ES-I3 (cell line): ENCODE measurements around the gene TMEM9B.

Source experiments
- H3K36me3 ChIP-seq: 2 replicates; pipeline ENCODE4 v1.6.1; 2013; ENCODE audit warnings: mild to moderate bottlenecking, low read length, control low read depth, moderate library complexity; ENCODE audit not compliant: insufficient read depth
- H3K4me1 ChIP-seq: 2 replicates; pipeline ENCODE4 v1.6.1; 2013; ENCODE audit warnings: mild to moderate bottlenecking, control low read depth, low read length; ENCODE audit not compliant: insufficient read depth
- H3K9ac ChIP-seq: 2 replicates; pipeline ENCODE4 v1.6.1; 2013; ENCODE audit warnings: low read depth, mild to moderate bottlenecking, low read length, moderate library complexity
- H3K9me3 ChIP-seq: 2 replicates; pipeline ENCODE4 v1.6.1; 2013; ENCODE audit warnings: mild to moderate bottlenecking, low read length, moderate library complexity; ENCODE audit not compliant: control insufficient read depth, insufficient read depth

Gene TMEM9B

DNA sequence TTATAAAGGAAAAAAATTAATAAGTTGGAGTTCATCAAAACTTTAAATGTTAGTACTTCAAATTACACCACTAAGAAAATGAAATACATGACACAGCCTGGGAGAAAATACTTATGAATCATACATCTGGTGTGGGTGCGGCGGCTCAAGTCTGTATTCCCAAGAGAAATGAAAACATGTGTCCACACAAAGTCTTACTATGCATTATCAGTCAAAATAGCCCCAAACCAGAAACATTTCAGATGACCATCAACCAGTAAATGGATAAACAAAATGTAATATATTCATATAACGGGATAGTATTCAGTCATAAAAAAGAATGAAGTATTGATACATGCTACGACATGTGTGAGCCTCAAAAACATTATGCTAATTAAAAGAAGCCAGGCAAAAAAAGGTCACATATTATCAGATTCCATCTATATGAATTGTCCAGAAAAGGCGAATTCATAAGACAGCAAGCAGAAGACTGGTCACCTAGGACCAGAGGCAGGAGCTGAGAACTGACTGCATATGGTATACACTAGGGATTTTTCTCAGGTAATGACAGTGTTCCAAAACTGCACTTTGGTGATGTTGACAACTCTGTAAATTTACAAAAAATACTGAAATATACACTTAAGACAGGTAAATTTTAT lies 58.6 kb downstream of the TMEM9B start:
- no peak overlapping the region for H3K9ac ChIP-seq
- no peaks in the 10 kb centered on the region for H3K4me1 ChIP-seq
- H3K9me3 ChIP-seq, result no peaks in the 10 kb centered on the region
- no peaks in the 10 kb centered on the region for H3K36me3 ChIP-seq

GRCh38 chr11:8899119-8899753 lies 65.0 kb downstream of the TMEM9B start:
- Histone ChIP-seq H3K9ac (no peak overlapping the region), H3K4me1 (no peaks in the 10 kb centered on the region), H3K36me3 (no peaks in the 10 kb centered on the region), H3K9me3 (no peaks in the 10 kb centered on the region)
